HepG2 (cell line): Measurements from ENCODE around the gene FAM81A. TPM values are rescaled to one million over a fixed set of nuclear protein-coding genes. Genes with fewer than 3 reads are reported as not detected.

ENCODE experiments used
- ATF7 ChIP-seq, 2 experiments: fragments of 450-650 bp in 1 of 2; sonication (generic) in 1 of 2; formaldehyde crosslinking in 1 of 2; IDR thresholded peaks; 2 replicates each; pipeline versions ENCODE4 v1.4.0 to v1.6.1; 2016 to 2020; ENCODE audit warnings: antibody characterized with exemption in 1 of 2, mild to moderate bottlenecking in 1 of 2, missing genetic modification reagents in 1 of 2
- ATF7-NPFF ChIP-seq: sonication (generic); formaldehyde crosslinking; IDR thresholded peaks from 2 replicates; pipeline ENCODE4 v1.8.1; 2023; ENCODE audit warnings: mild to moderate bottlenecking, low read depth, missing genetic modification reagents, moderate library complexity
- EED ChIP-seq: sonication (generic); formaldehyde crosslinking; IDR thresholded peaks from 2 replicates; pipeline ENCODE4 v1.5.0; 2020; ENCODE audit warnings: mild to moderate bottlenecking, missing genetic modification reagents
- FOSL1 ChIP-seq: sonication (generic); formaldehyde crosslinking; IDR thresholded peaks from 2 replicates; pipeline ENCODE4 v1.9.0; 2021; ENCODE audit warnings: missing genetic modification reagents, borderline replicate concordance
- IRX3 ChIP-seq: sonication (generic); formaldehyde crosslinking; IDR thresholded peaks from 2 replicates; pipeline ENCODE4 v1.8.1; 2023; ENCODE audit warnings: mild to moderate bottlenecking, low read depth, missing genetic modification reagents, borderline replicate concordance
- JARID2 ChIP-seq: sonication (generic); formaldehyde crosslinking; IDR thresholded peaks from 2 replicates; pipeline ENCODE4 v1.8.1; 2023; ENCODE audit warnings: missing genetic modification reagents, inconsistent platforms; ENCODE audit not compliant: insufficient replicate concordance
- KAT2B ChIP-seq: fragments of 150-350 bp; IDR thresholded peaks from 2 replicates; pipeline ENCODE4 v1.6.1; 2014; ENCODE audit warnings: low read depth, low read length, borderline replicate concordance
- MAFK ChIP-seq, 2 experiments: IDR thresholded peaks in 1 of 2; conservative IDR thresholded peaks in 1 of 2; 2 replicates each; pipeline ENCODE4 v1.6.1; 2011; ENCODE audit warnings: improper control_type of control experiment in 2 of 2, low read length in 2 of 2
- MEIS2 ChIP-seq: sonication (generic); formaldehyde crosslinking; IDR thresholded peaks from 2 replicates; pipeline ENCODE4 v1.9.0; 2021; ENCODE audit warnings: mild to moderate bottlenecking, missing genetic modification reagents
- MYPOP ChIP-seq: sonication (generic); formaldehyde crosslinking; IDR thresholded peaks from 2 replicates; pipeline ENCODE4 v1.8.1; 2023; ENCODE audit warnings: mild to moderate bottlenecking, moderate library complexity, missing genetic modification reagents
- NFYB ChIP-seq: sonication (generic); formaldehyde crosslinking; IDR thresholded peaks from 2 replicates; pipeline ENCODE4 v1.4.0; 2020; ENCODE audit warnings: missing genetic modification reagents
- NR3C1 ChIP-seq: sonication (generic); formaldehyde crosslinking; IDR thresholded peaks from 2 replicates; pipeline ENCODE4 v1.4.0; 2020; ENCODE audit warnings: missing genetic modification reagents
- PPARG ChIP-seq: conservative IDR thresholded peaks from 2 replicates; pipeline ENCODE4 v1.6.1; 2016; ENCODE audit warnings: missing biosample characterization, missing genetic modification reagents
- SALL2 ChIP-seq: sonication (generic); formaldehyde crosslinking; IDR thresholded peaks from 2 replicates; pipeline ENCODE4 v1.8.1; 2023; ENCODE audit warnings: mild to moderate bottlenecking, missing genetic modification reagents, inconsistent platforms
- SETDB1 ChIP-seq: sonication (generic); formaldehyde crosslinking; IDR thresholded peaks from 2 replicates; pipeline ENCODE4 v1.5.1; 2020; ENCODE audit warnings: missing genetic modification reagents, mild to moderate bottlenecking, borderline replicate concordance
- THYN1 ChIP-seq: sonication (generic); formaldehyde crosslinking; IDR thresholded peaks from 2 replicates; pipeline ENCODE4 v1.8.1; 2023; ENCODE audit warnings: low read depth, mild to moderate bottlenecking, moderate library complexity, missing genetic modification reagents, borderline replicate concordance
- ZBTB34 ChIP-seq: sonication (generic); formaldehyde crosslinking; IDR thresholded peaks from 2 replicates; pipeline ENCODE4 v1.8.0; 2022; ENCODE audit warnings: mild to moderate bottlenecking, missing genetic modification reagents
- ZFP91 ChIP-seq: sonication (generic); formaldehyde crosslinking; IDR thresholded peaks from 2 replicates; pipeline ENCODE4 v1.9.0; 2022; ENCODE audit warnings: missing genetic modification reagents, mild to moderate bottlenecking, borderline replicate concordance
- ZIK1 ChIP-seq: sonication (generic); formaldehyde crosslinking; IDR thresholded peaks from 2 replicates; pipeline ENCODE4 v1.5.0; 2020; ENCODE audit warnings: mild to moderate bottlenecking, low read depth, missing genetic modification reagents, borderline replicate concordance
- ZNF460 ChIP-seq: sonication (generic); formaldehyde crosslinking; IDR thresholded peaks from 2 replicates; pipeline ENCODE4 v1.5.1; 2020; ENCODE audit warnings: missing genetic modification reagents, mild to moderate bottlenecking, borderline replicate concordance
- ZNF510 ChIP-seq: sonication (generic); formaldehyde crosslinking; IDR thresholded peaks from 2 replicates; pipeline ENCODE4 v1.4.0; 2020; ENCODE audit warnings: low read depth, mild to moderate bottlenecking, missing genetic modification reagents
- ZNF83 ChIP-seq: sonication (generic); formaldehyde crosslinking; IDR thresholded peaks from 2 replicates; pipeline ENCODE4 v1.4.0; 2020; ENCODE audit warnings: missing genetic modification reagents, mild to moderate bottlenecking, borderline replicate concordance
- ZUFSP ChIP-seq: sonication (generic); formaldehyde crosslinking; IDR thresholded peaks from 2 replicates; pipeline ENCODE4 v1.9.0; 2021; ENCODE audit warnings: missing genetic modification reagents, mild to moderate bottlenecking, borderline replicate concordance
- polyA plus RNA-seq, 8 experiments: library from polyadenylated mRNA; depleted of rRNA in 3 of 8; stranded (reverse) in 7 of 8; unstranded in 1 of 8; fragments of >200 nt; fragmentation: Illumina TruSeq in 4 of 8; extraction: Trizol in 4 of 8; gene quantifications; 2 replicates each; pipeline versions ENCODE4 v1.2.1 to v1.2.3, GENCODE V29; 2011 to 2016; ENCODE audit warnings: low read depth in 4 of 8, missing spikeins in 1 of 8, mixed read lengths in 1 of 8; ENCODE audit not compliant: insufficient read depth in 1 of 8
- total RNA-seq, 5 experiments: library from RNA; depleted of rRNA; stranded (reverse); fragments of >200 nt; fragmentation: Illumina TruSeq; extraction: Trizol; gene quantifications; 2 replicates each; pipeline ENCODE4 v1.2.3, GENCODE V29; 2016; ENCODE audit warnings: low read depth in 1 of 5

The FAM81A gene
- total and polyA plus RNA-seq, 2 of the 13 experiments (the other 11 are each of a cell fraction or from before 2014, with no cell fraction given) = 0.09 TPM; not detected in 1

- no peak for TF ChIP-seq FOSL1 (CRISPR knock-in tag)
- no peak for TF ChIP-seq ZNF510 (CRISPR knock-in tag)
- TF ChIP-seq THYN1 = no peak
- TF ChIP-seq NR3C1 (CRISPR knock-in tag) = no peak
- no peak for TF ChIP-seq ZNF83 (CRISPR knock-in tag)
- TF ChIP-seq NFYB (CRISPR knock-in tag) = no peak
- no peak for TF ChIP-seq EED (CRISPR knock-in tag)
- no peak for TF ChIP-seq ZFP91 (CRISPR knock-in tag)
- TF ChIP-seq ZNF460 (CRISPR knock-in tag) = no peak
- no peak for TF ChIP-seq IRX3
- peak; percentile 90; the same call in 1 of the 2 replicates for TF ChIP-seq MYPOP
- no peak for TF ChIP-seq MAFK (conservative IDR thresholded peaks at IDR 0.05 in 1 of 2, IDR thresholded peaks at IDR 0.05 in 1 of 2; ENCODE audit: low read length in 2 of 2)
- peak; percentile 81 for TF ChIP-seq MEIS2 (CRISPR knock-in tag)
- peak; percentile 11; the same call in 1 of the 2 replicates for TF ChIP-seq ATF7 (IDR thresholded peaks at IDR 0.05)
- no peak; the same call in 1 of the 2 replicates for TF ChIP-seq ATF7 (CRISPR knock-in tag; IDR thresholded peaks at IDR 0.05)
- TF ChIP-seq KAT2B = no peak
- peak; percentile 42; the same call in 1 of the 2 replicates for TF ChIP-seq ZBTB34
- TF ChIP-seq ZIK1 = no peak
- no peak for TF ChIP-seq JARID2 (CRISPR knock-in tag)
- TF ChIP-seq ATF7-NPFF (CRISPR knock-in tag) = no peak
- peak; percentile 79 for TF ChIP-seq PPARG (CRISPR knock-in tag)
- no peak for TF ChIP-seq ZUFSP (CRISPR knock-in tag)
- no peak for TF ChIP-seq SETDB1
- peak; percentile 43; the same call in 1 of the 2 replicates for TF ChIP-seq SALL2
These were observed 116.1 kb downstream of the FAM81A start (continued) for GRCh38 chr15:59553879-59554735.
